Pulmonary artery endothelial cell (primary cell): ENCODE data around the gene UPP1. TPM values are rescaled to one million over a fixed set of nuclear protein-coding genes. Genes with fewer than 3 reads are reported as not detected.
A peak's percentile ranks its signal among the peaks of the same experiment; 100 is the strongest.

ENCODE experiments used
- DNase-seq: peaks from one replicate; pipeline ENCODE4 v3.0.0-alpha.2; 2011; ENCODE audit warnings: low read depth, low spot score
- total RNA-seq: library from RNA; depleted of rRNA; stranded (reverse); fragments of >200 nt; gene quantifications from 2 replicates; pipeline ENCODE4 v1.2.3, GENCODE V29; 2014

Gene UPP1
- total RNA-seq, 1 donor from 2014 or later: 38.7 TPM

- no peak for DNase-seq
Observed at GRCh38 chr7:48085433-48085791, 3.7 kb upstream of the UPP1 start.

GRCh38 chr7:48085942-48086341 lies 3.1 kb upstream of the UPP1 start:
- no peak for DNase-seq

DNA sequence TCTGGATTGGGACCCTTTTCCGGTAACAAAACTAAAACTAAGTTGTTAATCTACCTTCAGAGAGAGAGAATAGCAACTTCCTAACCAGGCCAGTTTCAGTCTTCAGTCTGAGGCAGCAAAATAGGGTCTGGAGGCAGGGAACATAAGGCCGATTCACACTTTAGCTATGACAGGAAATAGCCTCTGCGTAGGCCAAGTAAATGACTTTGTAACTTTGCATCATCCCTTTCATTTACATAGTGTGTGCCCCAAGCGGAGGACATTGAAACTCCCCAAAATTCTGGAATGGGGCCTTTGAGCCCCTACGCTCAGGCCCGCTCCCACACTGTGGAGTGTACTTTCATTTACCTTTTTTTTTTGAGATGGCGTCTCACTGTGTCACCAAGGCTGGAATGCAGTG lies 1.7 kb upstream of the UPP1 start:
- no peak for DNase-seq

DNA sequence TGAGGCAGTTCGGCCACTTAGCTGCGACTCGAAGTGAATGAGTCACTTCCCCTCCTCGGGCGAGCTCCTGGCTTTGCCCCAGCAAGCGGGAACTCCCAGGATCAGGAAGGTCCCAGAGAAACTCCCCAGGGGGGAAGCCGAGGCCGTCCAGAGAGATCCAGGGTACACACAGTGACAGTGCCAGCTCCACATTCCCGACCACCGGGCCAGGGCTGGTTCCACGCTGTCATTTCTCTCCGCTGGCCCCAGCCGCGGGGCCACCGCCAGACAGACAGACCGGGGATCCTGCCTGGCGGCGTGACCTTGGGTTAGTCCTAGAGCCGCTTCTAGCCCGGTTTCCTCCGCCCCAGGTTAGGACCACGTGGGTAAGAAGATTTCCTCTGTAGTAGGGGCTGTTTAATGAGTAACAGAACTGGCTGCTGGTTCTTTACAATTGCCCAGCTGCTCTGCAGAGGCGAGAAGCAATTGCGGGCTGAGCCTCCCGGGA lies 463 bp upstream of the UPP1 start:
- DNase-seq: peak; percentile 81

GRCh38 chr7:48090095-48090805 lies 1.2 kb downstream of the UPP1 start:
- no peak for DNase-seq

GRCh38 chr7:48091506-48092433 lies 2.7 kb downstream of the UPP1 start:
- no peak for DNase-seq

- DNase-seq: no peak
Observed at GRCh38 chr7:48094861-48095293, 5.8 kb downstream of the UPP1 start.

GRCh38 chr7:48096273-48096672 lies 7.2 kb downstream of the UPP1 start:
- DNase-seq: no peak

DNA sequence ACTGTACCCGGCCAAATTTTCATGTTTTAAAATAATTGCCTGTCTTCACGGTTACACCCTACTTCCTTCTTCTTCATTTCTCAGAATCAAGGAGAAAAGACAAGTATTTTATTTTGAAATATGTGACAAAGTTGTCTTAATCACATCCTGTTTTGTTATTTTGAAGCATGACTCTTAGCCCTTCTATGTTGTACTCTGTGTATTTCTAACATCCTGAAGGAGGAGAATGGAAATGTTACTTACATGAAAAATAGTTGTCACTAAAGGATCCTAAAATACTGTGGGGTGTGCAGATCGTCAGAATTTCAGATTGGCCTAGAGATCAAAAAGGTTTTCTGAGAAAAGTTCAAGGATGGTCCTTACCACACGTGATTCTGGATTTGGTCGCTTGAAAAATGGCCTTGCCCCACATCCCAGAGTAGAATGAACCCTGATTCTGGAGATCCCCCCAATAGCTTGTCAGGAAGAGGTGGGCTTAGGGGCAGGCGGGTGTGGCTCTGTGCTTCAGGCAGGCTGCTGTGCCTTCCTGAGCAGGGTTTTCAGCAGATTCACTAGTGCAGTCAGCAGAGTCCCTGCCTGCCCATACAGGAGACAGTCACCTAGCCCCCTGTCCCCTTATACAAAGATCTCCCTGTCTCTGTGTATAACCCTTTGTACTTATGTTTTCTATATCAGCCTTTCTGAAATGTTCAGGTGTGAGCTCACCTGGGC lies 8.6 kb downstream of the UPP1 start:
- no peak for DNase-seq

DNA sequence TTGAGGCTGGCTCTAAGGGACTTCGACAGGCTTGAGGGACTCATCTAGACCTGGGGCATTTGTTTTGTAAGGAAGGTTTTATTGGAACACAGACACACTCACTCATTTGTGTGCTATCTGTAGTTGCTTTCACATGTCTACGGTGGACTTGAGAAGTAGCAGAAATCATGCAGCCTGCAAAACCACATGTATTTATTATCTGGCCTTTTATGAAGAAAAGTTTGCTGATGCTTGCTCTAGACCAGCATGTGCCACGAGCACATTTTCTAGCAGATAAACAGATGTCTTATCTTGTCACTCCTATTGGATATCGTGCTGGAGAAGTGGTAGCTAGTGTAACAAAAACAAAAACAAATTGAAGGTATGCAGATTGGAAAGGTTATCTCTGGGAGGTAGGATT lies 9.8 kb downstream of the UPP1 start:
- DNase-seq: no peak

DNA sequence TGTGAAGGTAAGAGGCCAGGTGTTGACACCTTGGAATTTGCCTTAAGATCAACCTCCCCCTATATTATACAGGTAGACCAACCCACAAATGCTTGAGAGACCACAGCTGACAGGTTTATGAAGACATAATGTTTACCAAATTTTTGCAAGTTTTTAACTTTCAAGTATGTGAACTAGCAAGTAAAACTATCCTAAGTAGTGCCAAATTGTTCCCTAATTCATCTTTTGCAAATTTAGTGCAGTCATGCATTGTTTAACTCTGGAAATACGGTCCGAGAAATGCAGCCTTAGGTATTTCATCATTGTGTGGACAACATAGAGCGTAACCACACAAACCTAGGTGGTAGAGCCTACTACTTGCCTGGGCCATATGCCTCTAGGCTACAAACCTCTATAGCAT lies 10.7 kb downstream of the UPP1 start:
- DNase-seq: no peak

- no peak for DNase-seq
Observed at GRCh38 chr7:48101352-48101751, 12.3 kb downstream of the UPP1 start.

GRCh38 chr7:48101968-48102367 lies 12.9 kb downstream of the UPP1 start:
- DNase-seq: no peak

DNA sequence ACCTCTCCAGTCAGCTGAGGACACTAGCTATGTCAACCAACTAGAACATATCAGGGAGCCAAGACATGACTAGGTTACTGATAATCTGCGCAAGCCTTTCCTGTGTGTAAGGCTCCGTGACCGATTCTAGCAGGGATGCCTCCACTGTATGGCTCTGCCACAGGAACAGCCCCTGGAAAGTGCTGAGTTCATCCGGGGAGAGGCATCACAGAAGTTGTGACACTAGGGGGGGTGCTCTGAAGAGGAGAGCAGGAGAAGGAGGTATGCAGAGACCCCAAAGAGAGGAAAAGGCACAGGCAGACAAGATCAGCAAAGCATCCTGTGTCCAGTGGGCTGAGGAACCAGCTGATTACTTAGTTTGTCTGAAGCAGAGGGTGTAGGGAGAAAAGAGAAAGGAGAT lies 13.5 kb downstream of the UPP1 start:
- DNase-seq: no peak

DNA sequence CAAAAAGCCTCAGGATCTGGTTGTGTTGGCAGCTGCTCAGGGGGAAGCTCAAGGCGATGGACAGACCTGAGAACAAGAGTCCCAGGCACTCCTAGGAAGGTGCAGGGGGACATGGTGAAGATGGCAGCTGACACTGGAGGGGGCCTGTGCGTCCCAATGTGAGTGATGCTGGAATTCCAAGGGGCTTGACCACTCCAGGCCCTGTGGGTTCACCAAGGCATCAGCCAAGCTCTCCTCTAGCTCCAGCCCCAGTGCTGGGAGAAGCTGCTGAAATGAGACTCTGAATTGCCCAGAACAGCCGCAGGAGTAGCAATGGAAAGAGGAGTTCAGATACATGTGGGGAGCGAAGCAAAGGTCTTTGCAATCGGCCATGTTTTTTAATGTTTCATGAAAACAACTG lies 16.0 kb downstream of the UPP1 start:
- DNase-seq: no peak

DNA sequence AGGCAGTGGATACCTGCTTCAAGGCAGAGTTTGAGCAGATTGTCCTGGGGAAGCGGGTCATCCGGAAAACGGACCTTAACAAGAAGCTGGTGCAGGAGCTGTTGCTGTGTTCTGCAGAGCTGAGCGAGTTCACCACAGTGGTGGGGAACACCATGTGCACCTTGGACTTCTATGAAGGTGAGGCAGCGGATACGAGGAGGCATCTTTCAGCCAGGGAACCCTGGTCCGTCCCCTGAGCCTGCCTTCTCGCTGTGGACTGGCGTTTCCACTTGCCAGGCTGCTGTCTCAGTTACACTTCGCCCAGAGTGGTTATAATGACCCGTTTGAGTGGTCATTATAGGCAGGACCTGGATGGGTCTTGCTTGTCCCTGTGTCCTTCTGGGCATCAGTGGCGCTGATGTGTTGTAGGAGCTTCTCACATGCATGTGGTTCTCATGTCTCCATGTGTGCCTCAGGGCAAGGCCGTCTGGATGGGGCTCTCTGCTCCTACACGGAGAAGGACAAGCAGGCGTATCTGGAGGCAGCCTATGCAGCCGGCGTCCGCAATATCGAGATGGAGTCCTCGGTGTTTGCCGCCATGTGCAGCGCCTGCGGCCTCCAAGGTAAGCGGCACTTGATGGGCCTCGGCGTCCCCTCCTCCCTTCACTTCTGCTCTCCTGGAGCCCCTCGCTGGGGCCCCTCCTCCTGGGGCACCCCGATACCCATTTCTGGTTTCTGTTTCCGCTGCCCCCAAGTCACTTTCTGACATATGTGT lies 18.0 kb downstream of the UPP1 start:
- DNase-seq: no peak

- DNase-seq: no peak
Observed at GRCh38 chr7:48107926-48108472, 18.9 kb downstream of the UPP1 start.

GRCh38 chr7:48108959-48109847 lies 20.1 kb downstream of the UPP1 start:
- DNase-seq: no peak

GRCh38 chr7:48109848-48110663 lies 21.0 kb downstream of the UPP1 start:
- no peak for DNase-seq
